IMR-90 (cell line): ENCODE measurements around the gene COL18A1. TPM values are rescaled to one million over a fixed set of nuclear protein-coding genes. Genes with fewer than 3 reads are reported as not detected.

Experiments used
- ATAC-seq: fragments of 200-7000 bp; cut with Tn5 transposase; 2 replicates; pipeline ENCODE4 v1.9.1; 2020; ENCODE audit warnings: low read depth, mild to moderate bottlenecking, moderate library complexity
- BruUV-seq: library from RNA; stranded (reverse); fragments of 400-500 nt; replicated peaks from 2 replicates; lab custom pipeline; 2021; lab: Mats Ljungman, UMichigan
- CTCF ChIA-PET: fragments of 300-600 bp; formaldehyde crosslinking; extraction: SDS; loops from one replicate; lab custom pipeline; 2021; ENCODE audit warnings: antibody characterized with exemption; lab: Yijun Ruan, JAX
- POLR2A ChIA-PET: fragments of 300-600 bp; sonication (Branson Sonifier 250); formaldehyde crosslinking; loops from one replicate; lab custom pipeline; 2022; ENCODE audit warnings: antibody characterized with exemption; ENCODE audit not compliant: unreplicated experiment; lab: Charles Lee
- DNase-seq: peaks from one replicate; pipeline ENCODE4 v3.0.0; 2013
- H2AFZ ChIP-seq: replicated peaks from 2 replicates; pipeline ENCODE3; 2013; ENCODE audit warnings: low read length, mild to moderate bottlenecking; ENCODE audit not compliant: poor library complexity
- H2AK5ac ChIP-seq: 2 replicates; pipeline ENCODE4 v1.6.1; 2013; ENCODE audit warnings: low read depth, low read length, inconsistent platforms
- H2AK9ac ChIP-seq: replicated peaks from 2 replicates; pipeline ENCODE3; 2013; ENCODE audit warnings: mild to moderate bottlenecking, low read depth, low read length, moderate library complexity; ENCODE audit not compliant: poor library complexity
- H2BK120ac ChIP-seq: 2 replicates; pipeline ENCODE4 v1.6.1; 2013; ENCODE audit warnings: low read depth, low read length, inconsistent platforms
- H2BK15ac ChIP-seq: 3 replicates; pipeline ENCODE4 v1.6.1; 2013; ENCODE audit warnings: low read depth, low read length, inconsistent platforms
- H2BK20ac ChIP-seq: 2 replicates; pipeline ENCODE4 v1.6.1; 2013; ENCODE audit warnings: low read depth, mild to moderate bottlenecking, inconsistent platforms, low read length, moderate library complexity
- H2BK5ac ChIP-seq: 2 replicates; pipeline ENCODE4 v1.6.1; 2013; ENCODE audit warnings: mild to moderate bottlenecking, low read depth, low read length, inconsistent platforms; ENCODE audit not compliant: poor library complexity, severe bottlenecking
- H3K14ac ChIP-seq: replicated peaks from 2 replicates; pipeline ENCODE4 v1.6.1; 2013; ENCODE audit warnings: low read depth, low read length, inconsistent platforms
- H3K18ac ChIP-seq: 2 replicates; pipeline ENCODE4 v1.6.1; 2013; ENCODE audit warnings: low read depth, low read length, control low read depth
- H3K23ac ChIP-seq: 2 replicates; pipeline ENCODE4 v1.6.1; 2013; ENCODE audit warnings: low read depth, low read length, inconsistent platforms
- H3K27ac ChIP-seq: 2 replicates; pipeline ENCODE4 v1.5.1; 2013; ENCODE audit warnings: mild to moderate bottlenecking, control low read depth, low read length; ENCODE audit not compliant: insufficient read depth
- H3K27me3 ChIP-seq: 2 replicates; pipeline ENCODE4 v1.6.1; 2013; ENCODE audit warnings: low read length; ENCODE audit not compliant: control insufficient read depth, insufficient read depth
- H3K36me3 ChIP-seq: 2 replicates; pipeline ENCODE4 v1.6.1; 2013; ENCODE audit warnings: low read length, mixed read lengths; ENCODE audit not compliant: control insufficient read depth, insufficient read depth
- H3K4ac ChIP-seq: 2 replicates; pipeline ENCODE4 v1.6.1; 2013; ENCODE audit warnings: low read depth, low read length, inconsistent platforms
- H3K4me1 ChIP-seq: 2 replicates; pipeline ENCODE4 v1.6.1; 2013; ENCODE audit warnings: low read length, mixed read lengths; ENCODE audit not compliant: control insufficient read depth, insufficient read depth
- H3K4me2 ChIP-seq: 2 replicates; pipeline ENCODE4 v1.6.1; 2013; ENCODE audit warnings: low read depth, mild to moderate bottlenecking, control low read depth, low read length, moderate library complexity
- H3K4me3 ChIP-seq: 2 replicates; pipeline ENCODE4 v1.5.1; 2013; ENCODE audit warnings: low read depth, mild to moderate bottlenecking, control low read depth, low read length, moderate library complexity; ENCODE audit not compliant: insufficient read depth
- H3K56ac ChIP-seq: 2 replicates; pipeline ENCODE4 v1.6.1; 2013; ENCODE audit warnings: low read length, inconsistent platforms; ENCODE audit not compliant: insufficient read depth; ENCODE audit errors: extremely low read depth
- H3K79me1 ChIP-seq, 2 experiments: 2 replicates each; pipeline ENCODE4 v1.6.1; 2013; ENCODE audit warnings: low read length in 2 of 2, inconsistent platforms in 1 of 2, low read depth in 1 of 2
- H3K9ac ChIP-seq: 2 replicates; pipeline ENCODE4 v1.6.1; 2013; ENCODE audit warnings: low read depth, low read length, control low read depth
- H3K9me1 ChIP-seq: 2 replicates; pipeline ENCODE4 v1.6.1; 2013; ENCODE audit warnings: low read length, inconsistent platforms; ENCODE audit not compliant: insufficient read depth
- H3K9me3 ChIP-seq: 2 replicates; pipeline ENCODE4 v1.6.1; 2013; ENCODE audit warnings: low read length; ENCODE audit not compliant: control insufficient read depth, insufficient read depth
- H4K20me1 ChIP-seq: 2 replicates; pipeline ENCODE4 v1.6.1; 2013; ENCODE audit warnings: low read length, inconsistent platforms; ENCODE audit not compliant: insufficient read depth
- H4K5ac ChIP-seq: 2 replicates; pipeline ENCODE4 v1.6.1; 2013; ENCODE audit warnings: mild to moderate bottlenecking, low read depth, low read length, control low read depth
- H4K8ac ChIP-seq, 2 experiments: 2 replicates each; pipeline ENCODE4 v1.6.1; 2013; ENCODE audit warnings: low read depth in 2 of 2, low read length in 2 of 2, control low read depth in 1 of 2, inconsistent platforms in 1 of 2
- H4K91ac ChIP-seq: 2 replicates; pipeline ENCODE4 v1.6.1; 2013; ENCODE audit warnings: low read depth, low read length, inconsistent platforms; ENCODE audit not compliant: insufficient read depth
- BHLHE40 ChIP-seq: fragments of 150-350 bp; IDR thresholded peaks from 2 replicates; pipeline ENCODE4 v1.6.1; 2016; ENCODE audit warnings: mild to moderate bottlenecking, low read depth, low read length
- CEBPB ChIP-seq: IDR thresholded peaks from 2 replicates; pipeline ENCODE4 v1.6.1; 2012; ENCODE audit warnings: low read depth, low read length, improper control_type of control experiment
- CHD1 ChIP-seq: IDR thresholded peaks from 2 replicates; pipeline ENCODE4 v1.6.1; 2012; ENCODE audit warnings: low read depth, low read length, improper control_type of control experiment
- FOS ChIP-seq: fragments of 150-350 bp; IDR thresholded peaks from 2 replicates; pipeline ENCODE4 v1.6.1; 2016; ENCODE audit warnings: low read depth, low read length
- MAFK ChIP-seq: IDR thresholded peaks from 2 replicates; pipeline ENCODE4 v1.6.1; 2012; ENCODE audit warnings: low read depth, low read length, improper control_type of control experiment
- MAZ ChIP-seq: IDR thresholded peaks from 2 replicates; pipeline ENCODE4 v1.6.1; 2012; ENCODE audit warnings: low read depth, mild to moderate bottlenecking, low read length, improper control_type of control experiment, moderate library complexity, borderline replicate concordance
- MXI1 ChIP-seq: IDR thresholded peaks from 2 replicates; pipeline ENCODE4 v1.6.1; 2012; ENCODE audit warnings: low read depth, mild to moderate bottlenecking, low read length, moderate library complexity, borderline replicate concordance
- NFE2L2 ChIP-seq: fragments of 150-350 bp; IDR thresholded peaks from 2 replicates; pipeline ENCODE4 v1.6.1; 2016; ENCODE audit warnings: low read depth, mild to moderate bottlenecking, low read length
- POLR2A ChIP-seq: IDR thresholded peaks from 2 replicates; pipeline ENCODE4 v1.6.1; 2012; ENCODE audit warnings: mild to moderate bottlenecking, low read depth, low read length
- RAD21 ChIP-seq: IDR thresholded peaks from 2 replicates; pipeline ENCODE4 v1.6.1; 2012; ENCODE audit warnings: low read length, improper control_type of control experiment
- RCOR1 ChIP-seq: IDR thresholded peaks from 2 replicates; pipeline ENCODE4 v1.6.1; 2012; ENCODE audit warnings: mild to moderate bottlenecking, low read length, improper control_type of control experiment; ENCODE audit not compliant: insufficient replicate concordance
- RFX5 ChIP-seq: IDR thresholded peaks from 2 replicates; pipeline ENCODE4 v1.8.0; 2012; ENCODE audit warnings: low read depth, mild to moderate bottlenecking, low read length, moderate library complexity
- SMC3 ChIP-seq: fragments of 150-350 bp; IDR thresholded peaks from 2 replicates; pipeline ENCODE4 v1.6.1; 2016; ENCODE audit warnings: low read depth, mild to moderate bottlenecking, antibody characterized with exemption, low read length, moderate library complexity
- WGBS, 2 experiments: methylation state at CpG; one replicate each; pipeline versions ENCODE4 v1.1.5 to v1.1.7; 2013; ENCODE audit warnings: missing lambda C conversion rate in 2 of 2; ENCODE audit not compliant: insufficient read length in 1 of 2; ENCODE audit errors: extremely low coverage in 2 of 2; 5-methylcytosine and 5-hydroxymethylcytosine counted together
- dilution Hi-C: fragments of 300-500 bp; cut with HindIII; formaldehyde crosslinking; loops from one replicate; pipeline ENCODE4 v1.14.3; 2018; ENCODE audit warnings: low sequenced_read_pairs; ENCODE audit not compliant: unreplicated experiment
- in situ Hi-C: fragments of 300-500 bp; cut with MboI; formaldehyde crosslinking; loops from 3 replicates; pipeline ENCODE4 v1.14.3; 2019; ENCODE audit warnings: low sequenced_read_pairs, inconsistent platforms, mixed read lengths
- intact Hi-C: fragments of 100-400 bp; cut with micrococcal nuclease; formaldehyde crosslinking; loops from 2 replicates; pipeline ENCODE4 v1.10.0; 2022
- polyA plus RNA-seq, 3 experiments: library from polyadenylated mRNA; depleted of rRNA; stranded (reverse); fragments of >200 nt; gene quantifications; 2 replicates each; pipeline ENCODE4 v1.2.3, GENCODE V29; 2012; ENCODE audit warnings: low replicate concordance in 1 of 3
- total RNA-seq: library from RNA; depleted of rRNA; stranded (reverse); fragments of >200 nt; gene quantifications from 2 replicates; pipeline ENCODE4 v1.2.3, GENCODE V29; 2012
- TF ChIP-seq, protein P1 (sequence below): fragments of 150-350 bp; IDR thresholded peaks from 2 replicates; pipeline ENCODE4 v1.6.1; 2016; ENCODE audit warnings: low read depth, mild to moderate bottlenecking, low read length, moderate library complexity, borderline replicate concordance
- TF ChIP-seq, protein P2 (sequence below): conservative IDR thresholded peaks from 2 replicates; pipeline ENCODE4 v1.5.1; 2012; ENCODE audit warnings: mild to moderate bottlenecking, low read depth, low read length, improper control_type of control experiment
- TF ChIP-seq, protein P3 (sequence below): fragments of 150-350 bp; IDR thresholded peaks from 2 replicates; pipeline ENCODE4 v1.6.1; 2017; ENCODE audit warnings: mild to moderate bottlenecking, antibody characterized with exemption, low read length, low read depth

COL18A1 gene
- total and polyA plus RNA-seq, 2 of the 4 experiments (the other 2 are of a cell fraction), result 4.3 to 46.7 TPM

DNA sequence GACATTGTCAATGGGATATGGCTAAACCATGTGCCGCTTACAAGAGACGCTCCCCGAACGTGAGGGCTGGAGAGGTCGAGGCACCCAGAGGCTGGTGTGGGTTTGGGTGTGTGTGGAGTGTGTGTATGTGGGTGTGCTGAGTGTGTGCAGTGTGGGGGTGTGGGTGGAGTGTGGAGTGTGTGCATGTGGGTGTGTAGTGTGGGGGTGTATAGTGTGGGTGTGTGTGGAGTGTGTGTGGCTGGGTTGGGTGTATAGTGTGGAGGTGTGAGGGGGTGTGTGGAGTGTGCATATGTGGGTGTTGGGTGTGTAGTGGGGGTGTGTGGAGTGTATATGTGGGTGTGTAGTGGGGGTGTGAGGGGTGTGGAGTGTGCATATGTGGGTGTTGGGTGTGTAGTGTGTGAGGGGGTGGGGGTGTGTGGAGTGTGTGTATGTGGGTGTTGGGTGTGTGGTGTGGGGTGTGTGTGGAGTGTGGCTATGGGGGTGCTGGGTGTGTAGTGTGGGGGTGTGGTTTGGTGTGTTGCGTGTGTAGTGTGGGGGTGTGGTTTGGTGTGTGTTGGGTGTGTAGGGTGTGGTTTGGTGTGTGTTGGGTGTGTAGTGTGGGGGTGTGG, 95.1 kb downstream of the COL18A1 start:
- no peak overlapping the region for H4K91ac ChIP-seq
- BruUV-seq, result no TSS peak
- H2AK5ac ChIP-seq, result no peak overlapping the region
- no peak overlapping the region for H2BK15ac ChIP-seq
- no peak overlapping the region for H4K5ac ChIP-seq
- no peak overlapping the region for H2BK120ac ChIP-seq
- no peaks in the 10 kb centered on the region for H3K4me1 ChIP-seq
- H3K14ac ChIP-seq, result no peak overlapping the region
- no peak overlapping the region for H3K9ac ChIP-seq
- H3K36me3 ChIP-seq, result peaks cover 53% of the 10 kb centered on the region
- no peak overlapping the region for H3K4me3 ChIP-seq
- ChIA-PET CTCF (no interaction called here), POLR2A (no interaction called here)
- H2AK9ac ChIP-seq, result no peak overlapping the region
- no peak overlapping the region for H3K23ac ChIP-seq
- no peak overlapping the region for H4K8ac ChIP-seq
- no peak overlapping the region for H3K18ac ChIP-seq
- no peaks in the 10 kb centered on the region for H4K20me1 ChIP-seq
- ATAC-seq (no peak), DNase-seq (no peak)
- TF ChIP-seq BHLHE40 (no peak), FOS (no peak), NFE2L2 (no peak), MAFK (no peak), SMC3 (no peak), RCOR1 (no peak), RAD21 (no peak), MXI1 (no peak), MAZ (no peak), RFX5 (no peak), CHD1 (no peak), POLR2A (no peak), CEBPB (no peak)
- TF ChIP-seq, protein P1, sequence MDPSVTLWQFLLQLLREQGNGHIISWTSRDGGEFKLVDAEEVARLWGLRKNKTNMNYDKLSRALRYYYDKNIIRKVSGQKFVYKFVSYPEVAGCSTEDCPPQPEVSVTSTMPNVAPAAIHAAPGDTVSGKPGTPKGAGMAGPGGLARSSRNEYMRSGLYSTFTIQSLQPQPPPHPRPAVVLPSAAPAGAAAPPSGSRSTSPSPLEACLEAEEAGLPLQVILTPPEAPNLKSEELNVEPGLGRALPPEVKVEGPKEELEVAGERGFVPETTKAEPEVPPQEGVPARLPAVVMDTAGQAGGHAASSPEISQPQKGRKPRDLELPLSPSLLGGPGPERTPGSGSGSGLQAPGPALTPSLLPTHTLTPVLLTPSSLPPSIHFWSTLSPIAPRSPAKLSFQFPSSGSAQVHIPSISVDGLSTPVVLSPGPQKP, result no peak
- TF ChIP-seq, protein P2, sequence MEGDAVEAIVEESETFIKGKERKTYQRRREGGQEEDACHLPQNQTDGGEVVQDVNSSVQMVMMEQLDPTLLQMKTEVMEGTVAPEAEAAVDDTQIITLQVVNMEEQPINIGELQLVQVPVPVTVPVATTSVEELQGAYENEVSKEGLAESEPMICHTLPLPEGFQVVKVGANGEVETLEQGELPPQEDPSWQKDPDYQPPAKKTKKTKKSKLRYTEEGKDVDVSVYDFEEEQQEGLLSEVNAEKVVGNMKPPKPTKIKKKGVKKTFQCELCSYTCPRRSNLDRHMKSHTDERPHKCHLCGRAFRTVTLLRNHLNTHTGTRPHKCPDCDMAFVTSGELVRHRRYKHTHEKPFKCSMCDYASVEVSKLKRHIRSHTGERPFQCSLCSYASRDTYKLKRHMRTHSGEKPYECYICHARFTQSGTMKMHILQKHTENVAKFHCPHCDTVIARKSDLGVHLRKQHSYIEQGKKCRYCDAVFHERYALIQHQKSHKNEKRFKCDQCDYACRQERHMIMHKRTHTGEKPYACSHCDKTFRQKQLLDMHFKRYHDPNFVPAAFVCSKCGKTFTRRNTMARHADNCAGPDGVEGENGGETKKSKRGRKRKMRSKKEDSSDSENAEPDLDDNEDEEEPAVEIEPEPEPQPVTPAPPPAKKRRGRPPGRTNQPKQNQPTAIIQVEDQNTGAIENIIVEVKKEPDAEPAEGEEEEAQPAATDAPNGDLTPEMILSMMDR, result no peak
- TF ChIP-seq, protein P3, sequence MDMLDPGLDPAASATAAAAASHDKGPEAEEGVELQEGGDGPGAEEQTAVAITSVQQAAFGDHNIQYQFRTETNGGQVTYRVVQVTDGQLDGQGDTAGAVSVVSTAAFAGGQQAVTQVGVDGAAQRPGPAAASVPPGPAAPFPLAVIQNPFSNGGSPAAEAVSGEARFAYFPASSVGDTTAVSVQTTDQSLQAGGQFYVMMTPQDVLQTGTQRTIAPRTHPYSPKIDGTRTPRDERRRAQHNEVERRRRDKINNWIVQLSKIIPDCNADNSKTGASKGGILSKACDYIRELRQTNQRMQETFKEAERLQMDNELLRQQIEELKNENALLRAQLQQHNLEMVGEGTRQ, result no peak
- H3K79me1 ChIP-seq, result peaks cover 0 to 8% of the 10 kb centered on the region in 2 experiments; a peak in 1 of 4 replicates
- peaks cover 6% of the 10 kb centered on the region for H3K9me1 ChIP-seq
- H3K9me3 ChIP-seq, result no peaks in the 10 kb centered on the region
- no peaks in the 10 kb centered on the region for H3K27me3 ChIP-seq
- dilution Hi-C loops, result no loop called here
- H2AFZ ChIP-seq, result no peak overlapping the region
- no peak overlapping the region for H3K4me2 ChIP-seq
- H3K56ac ChIP-seq, result no peak overlapping the region
- in situ Hi-C loops, result no loop called here
- no peak overlapping the region for H3K27ac ChIP-seq
- intact Hi-C loops, result no loop called here
- peak overlapping the region; percentile 65 for H2BK5ac ChIP-seq
- 81% methylated on average over 5 of the region's 6 CpGs; no CpG with 5 or more reads in 1 of the 2 experiments for WGBS, 2 experiments
- H2BK20ac ChIP-seq, result no peak overlapping the region
- no peak overlapping the region for H3K4ac ChIP-seq
